ENCODE data around the gene ECM2.

GRCh38 chr9:92484563-92484962 lies 51.2 kb downstream of the ECM2 start:
- TF ChIP-seq, protein P1, sequence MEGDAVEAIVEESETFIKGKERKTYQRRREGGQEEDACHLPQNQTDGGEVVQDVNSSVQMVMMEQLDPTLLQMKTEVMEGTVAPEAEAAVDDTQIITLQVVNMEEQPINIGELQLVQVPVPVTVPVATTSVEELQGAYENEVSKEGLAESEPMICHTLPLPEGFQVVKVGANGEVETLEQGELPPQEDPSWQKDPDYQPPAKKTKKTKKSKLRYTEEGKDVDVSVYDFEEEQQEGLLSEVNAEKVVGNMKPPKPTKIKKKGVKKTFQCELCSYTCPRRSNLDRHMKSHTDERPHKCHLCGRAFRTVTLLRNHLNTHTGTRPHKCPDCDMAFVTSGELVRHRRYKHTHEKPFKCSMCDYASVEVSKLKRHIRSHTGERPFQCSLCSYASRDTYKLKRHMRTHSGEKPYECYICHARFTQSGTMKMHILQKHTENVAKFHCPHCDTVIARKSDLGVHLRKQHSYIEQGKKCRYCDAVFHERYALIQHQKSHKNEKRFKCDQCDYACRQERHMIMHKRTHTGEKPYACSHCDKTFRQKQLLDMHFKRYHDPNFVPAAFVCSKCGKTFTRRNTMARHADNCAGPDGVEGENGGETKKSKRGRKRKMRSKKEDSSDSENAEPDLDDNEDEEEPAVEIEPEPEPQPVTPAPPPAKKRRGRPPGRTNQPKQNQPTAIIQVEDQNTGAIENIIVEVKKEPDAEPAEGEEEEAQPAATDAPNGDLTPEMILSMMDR (IDR thresholded peaks at IDR 0.05), result no peak
- TF ChIP-seq POLR2AphosphoS5 (IDR thresholded peaks at IDR 0.05) (no peak), POLR2A (IDR thresholded peaks at IDR 0.05) (no peak)
